Cardiac muscle cell (in vitro differentiated cells and primary cell): ENCODE data around the gene SLC25A22. TPM values are rescaled to one million over a fixed set of nuclear protein-coding genes. Genes with fewer than 3 reads are reported as not detected.

ENCODE experiments used
- DNase-seq, 2 donors: peaks; one replicate each; pipeline versions ENCODE4 v3.0.0 to v3.0.0-alpha.2; 2010 to 2017; ENCODE audit warnings: low read depth in 1 of 2, low spot score in 1 of 2
- H3K27ac ChIP-seq: fragments of 200-600 bp; sonication (generic); 2 replicates; pipeline ENCODE4 v1.5.1; 2016
- H3K27me3 ChIP-seq: fragments of 200-600 bp; sonication (generic); 2 replicates; pipeline ENCODE4 v1.6.0; 2016; ENCODE audit warnings: control low read depth
- H3K36me3 ChIP-seq: fragments of 200-600 bp; sonication (generic); 2 replicates; pipeline ENCODE4 v1.5.1; 2016; ENCODE audit warnings: control low read depth
- H3K4me1 ChIP-seq: fragments of 200-600 bp; sonication (generic); 2 replicates; pipeline ENCODE4 v1.8.1; 2017; ENCODE audit warnings: low read depth, mild to moderate bottlenecking, mixed run types
- H3K4me3 ChIP-seq: fragments of 200-600 bp; sonication (generic); 2 replicates; pipeline ENCODE4 v1.5.1; 2016; ENCODE audit warnings: mild to moderate bottlenecking
- H3K9me3 ChIP-seq: fragments of 200-600 bp; sonication (generic); 2 replicates; pipeline ENCODE4 v1.5.1; 2017; ENCODE audit warnings: low read depth, mild to moderate bottlenecking, control low read depth
- CTCF ChIP-seq: IDR thresholded peaks from 2 replicates; pipeline ENCODE4 v1.5.1; 2012; ENCODE audit warnings: low read depth, mild to moderate bottlenecking, low read length
- polyA plus RNA-seq: library from polyadenylated mRNA; unstranded; fragments of >200 nt; fragmentation: Nextera tagmentation; extraction: Ambion mirVana; gene quantifications from 2 replicates; pipeline ENCODE4 v1.2.1, GENCODE V29; 2016
- total RNA-seq: library from RNA; depleted of rRNA; stranded (reverse); fragments of >200 nt; gene quantifications from 2 replicates; pipeline ENCODE4 v1.2.3, GENCODE V29; 2016

SLC25A22 gene
- total and polyA plus RNA-seq, 2 experiments from 2014 or later = 17.6 to 21.2 TPM

DNA sequence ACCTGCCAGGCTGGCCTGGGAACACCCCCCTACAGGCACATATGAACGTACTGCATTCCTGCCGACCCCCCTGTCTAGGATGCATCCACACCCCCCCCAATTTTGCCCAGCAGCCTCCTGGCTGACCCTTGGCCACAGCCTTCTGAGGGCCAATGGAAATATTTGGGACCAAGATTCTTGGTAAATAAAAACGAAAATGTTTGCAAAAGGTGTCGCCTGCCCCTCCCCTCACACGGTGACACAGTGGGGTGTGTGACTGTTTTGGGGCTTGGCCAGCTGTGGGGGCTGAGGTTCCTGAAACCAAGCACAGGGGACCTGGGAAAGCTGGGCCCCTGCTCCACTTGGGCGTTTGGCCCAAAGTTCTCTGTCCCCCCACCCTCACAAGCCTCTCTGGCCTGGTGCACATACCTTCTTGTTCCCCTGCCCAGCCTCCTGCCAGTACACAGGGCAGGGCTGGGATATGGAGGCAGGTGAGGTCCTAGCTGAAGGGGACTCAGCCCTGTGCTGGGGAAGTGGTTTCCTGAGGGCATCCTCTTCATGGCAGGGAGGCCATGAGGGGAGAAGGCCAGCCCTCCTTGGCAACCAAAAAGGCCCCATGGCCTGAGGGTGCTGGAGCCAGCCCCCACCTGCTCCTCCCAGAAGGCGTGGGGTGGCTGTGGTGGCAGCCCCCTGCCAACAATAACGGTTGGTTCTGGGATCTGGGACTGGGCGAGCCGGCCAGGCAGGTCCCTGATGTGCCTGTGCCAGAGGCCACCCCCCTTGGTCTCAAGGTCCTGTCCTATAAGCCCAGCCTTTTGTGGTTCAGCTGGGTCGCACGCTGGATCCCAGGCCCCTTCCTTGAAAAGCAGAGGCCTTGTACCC lies 27.5 kb upstream of the SLC25A22 start:
- peaks cover 18% of the 10 kb centered on the region for H3K27me3 ChIP-seq
- no peak for TF ChIP-seq CTCF
- no peak overlapping the region for H3K27ac ChIP-seq
- peaks cover 7% of the 10 kb centered on the region for H3K36me3 ChIP-seq
- no peak for DNase-seq
- H3K9me3 ChIP-seq = no peaks in the 10 kb centered on the region
- peaks cover 23% of the 10 kb centered on the region for H3K4me1 ChIP-seq
- no peak overlapping the region for H3K4me3 ChIP-seq

- no peak for TF ChIP-seq CTCF
- H3K36me3 ChIP-seq = peaks cover 7% of the 10 kb centered on the region
- H3K4me3 ChIP-seq = no peak overlapping the region
- DNase-seq = no peak
- no peaks in the 10 kb centered on the region for H3K9me3 ChIP-seq
- peaks cover 13% of the 10 kb centered on the region for H3K27me3 ChIP-seq
- H3K27ac ChIP-seq = no peak overlapping the region
- H3K4me1 ChIP-seq = peaks cover 20% of the 10 kb centered on the region
Observed at GRCh38 chr11:824942-825341, 26.9 kb upstream of the SLC25A22 start.

DNA sequence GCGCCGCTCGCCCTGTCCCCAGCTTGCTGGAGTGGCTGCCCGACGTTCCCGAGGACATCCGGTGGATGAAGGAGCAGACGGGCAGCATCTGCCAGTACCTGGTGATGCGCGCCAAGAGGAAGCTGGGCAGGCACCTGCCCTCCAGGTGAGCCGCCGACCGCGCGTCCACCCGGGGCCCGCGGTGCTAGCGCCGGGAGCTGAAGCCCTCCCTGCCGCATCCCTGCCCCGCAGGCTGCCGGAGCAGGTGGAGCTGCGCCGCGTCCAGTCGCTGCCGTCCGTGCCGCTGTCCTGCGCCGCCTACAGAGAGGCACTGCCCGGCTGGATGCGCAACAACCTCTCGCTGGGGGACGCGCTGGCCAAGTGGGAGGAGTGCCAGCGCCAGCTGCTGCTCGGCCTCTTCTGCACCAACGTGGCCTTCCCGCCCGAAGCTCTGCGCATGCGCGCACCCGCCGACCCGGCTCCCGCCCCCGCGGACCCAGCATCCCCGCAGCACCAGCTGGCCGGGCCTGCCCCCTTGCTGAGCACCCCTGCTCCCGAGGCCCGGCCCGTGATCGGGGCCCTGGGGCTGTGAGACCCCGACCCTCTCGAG lies 26.3 kb upstream of the SLC25A22 start:
- no peak for DNase-seq
- H3K27ac ChIP-seq = no peak overlapping the region
- no peaks in the 10 kb centered on the region for H3K9me3 ChIP-seq
- TF ChIP-seq CTCF = no peak
- H3K36me3 ChIP-seq = peaks cover 7% of the 10 kb centered on the region
- peaks cover 20% of the 10 kb centered on the region for H3K4me1 ChIP-seq
- H3K4me3 ChIP-seq = no peak overlapping the region
- H3K27me3 ChIP-seq = peaks cover 8% of the 10 kb centered on the region

DNA sequence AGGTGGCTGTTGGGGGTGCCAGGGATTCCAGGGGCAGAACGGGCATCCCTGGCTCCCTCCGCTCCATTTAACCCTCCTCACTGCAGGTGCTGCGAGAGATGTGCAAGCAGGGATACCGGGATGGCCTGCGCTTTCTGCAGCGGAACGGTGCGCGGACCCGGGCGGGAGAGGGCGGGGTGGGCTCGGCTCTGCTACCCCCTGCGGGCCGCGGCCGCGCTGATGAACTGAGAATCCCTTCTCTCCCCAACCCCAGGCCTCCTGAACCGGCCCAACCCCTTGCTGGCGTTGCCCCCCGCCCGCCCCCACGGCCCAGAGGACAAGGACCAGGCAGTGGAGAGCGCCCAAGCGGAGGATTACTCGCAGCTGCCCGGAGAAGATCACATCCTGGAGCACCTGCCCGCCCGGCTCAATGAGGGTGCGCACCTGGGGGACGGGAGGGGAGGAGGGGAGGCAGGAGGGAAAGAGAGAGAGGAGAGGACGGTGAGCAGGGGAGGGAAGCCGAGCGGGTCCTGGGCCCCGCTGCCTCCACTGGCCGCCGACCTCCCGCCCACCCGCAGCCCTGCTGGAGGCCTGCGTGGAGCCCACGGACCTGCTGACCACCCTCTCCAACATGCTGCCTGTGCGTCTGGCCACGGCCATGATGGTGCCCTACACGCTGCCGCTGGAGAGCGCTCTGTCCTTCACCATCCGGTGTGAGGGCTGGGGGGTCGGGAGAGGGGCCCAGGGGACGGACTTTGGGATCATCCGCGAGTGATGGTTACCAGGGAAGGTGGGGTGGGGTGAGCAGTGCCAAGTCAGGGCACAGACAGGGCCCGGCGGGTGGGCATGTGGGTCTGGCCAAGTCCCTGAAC lies 25.6 kb upstream of the SLC25A22 start:
- no peak for DNase-seq
- no peak for TF ChIP-seq CTCF
- peaks cover 16% of the 10 kb centered on the region for H3K4me1 ChIP-seq
- no peak overlapping the region for H3K4me3 ChIP-seq
- no peaks in the 10 kb centered on the region for H3K9me3 ChIP-seq
- H3K27ac ChIP-seq = no peak overlapping the region
- H3K36me3 ChIP-seq = peaks cover 7% of the 10 kb centered on the region
- H3K27me3 ChIP-seq = peaks cover under 1% of the 10 kb centered on the region

- Histone ChIP-seq H3K27ac (no peak overlapping the region), H3K27me3 (no peaks in the 10 kb centered on the region), H3K36me3 (peaks cover 7% of the 10 kb centered on the region), H3K4me3 (no peak overlapping the region), H3K9me3 (no peaks in the 10 kb centered on the region), H3K4me1 (peaks cover 4% of the 10 kb centered on the region)
- no peak for TF ChIP-seq CTCF
- no peak for DNase-seq
Observed at GRCh38 chr11:821512-822371, 23.7 kb upstream of the SLC25A22 start.
